ENCODE data around the gene IER5. TPM values are rescaled to one million over a fixed set of nuclear protein-coding genes. Genes with fewer than 3 reads are reported as not detected.

Gene IER5
- total and polyA plus RNA-seq, 9 of the 15 experiments (the other 6 are each of a cell fraction or from before 2014, with no cell fraction given) = 2.4 to 32.1 (median 12.0) TPM

GRCh38 chr1:181089676-181090544 lies 1.4 kb downstream of the IER5 start (continued):
- TF ChIP-seq ZNF347 (CRISPR knock-in tag; IDR thresholded peaks at IDR 0.05; ENCODE audit: low read depth) = no peak
- no peak; the same call in 1 of the 2 replicates for TF ChIP-seq CREB1 (IDR thresholded peaks at IDR 0.05)
- TF ChIP-seq CREB1 (CRISPR knock-in tag; IDR thresholded peaks at IDR 0.05) = no peak; the same call in 1 of the 2 replicates
- peak; percentile 68 for TF ChIP-seq ZNF232 (CRISPR knock-in tag; IDR thresholded peaks at IDR 0.05)
- TF ChIP-seq MCM7 (IDR thresholded peaks at IDR 0.05) = no peak
- 0 out of 2 replicates have a peak, but pooled peaks have one; percentile 18 for TF ChIP-seq ZNF24 (IDR thresholded peaks at IDR 0.05)
- TF ChIP-seq ZNF12 (CRISPR knock-in tag; IDR thresholded peaks at IDR 0.05) = no peak
- TF ChIP-seq CBFA2T3 (IDR thresholded peaks at IDR 0.05) = peak; percentile 20; the same call in 1 of the 2 replicates
- TF ChIP-seq TCF7L2 (IDR thresholded peaks at IDR 0.05; ENCODE audit: low read depth, low read length) = no peak
- TF ChIP-seq CBX5 (IDR thresholded peaks at IDR 0.05; ENCODE audit: borderline replicate concordance, low read depth) = no peak
- TF ChIP-seq USF1 (CRISPR knock-in tag; IDR thresholded peaks at IDR 0.05) = peak; percentile 13; the same call in 1 of the 2 replicates
- TF ChIP-seq NCOR1 (IDR thresholded peaks at IDR 0.05) = peak; percentile 52
- no peak for TF ChIP-seq CLOCK (CRISPR knock-in tag; IDR thresholded peaks at IDR 0.05; ENCODE audit: borderline replicate concordance)
- TF ChIP-seq HMG20B (CRISPR knock-in tag; IDR thresholded peaks at IDR 0.05) = no peak
- no peak for TF ChIP-seq TCF7 (IDR thresholded peaks at IDR 0.05; ENCODE audit: borderline replicate concordance)
- no peak for TF ChIP-seq THAP7 (CRISPR knock-in tag; IDR thresholded peaks at IDR 0.05)
- TF ChIP-seq RBM22 (IDR thresholded peaks at IDR 0.05; ENCODE audit: low read depth, low read length, poor library complexity, severe bottlenecking) = peak; percentile 94
- TF ChIP-seq NCOA2 (IDR thresholded peaks at IDR 0.05; ENCODE audit: partially characterized antibody in 2 of 2) = no peak
- TF ChIP-seq AFF1 (IDR thresholded peaks at IDR 0.05; ENCODE audit: low read depth in 1 of 2, partially characterized antibody in 2 of 2) = peak in 1 of 2 experiments; percentile 81
